GM12878 (cell line): Measurements from ENCODE around the gene MDM1. TPM values are rescaled to one million over a fixed set of nuclear protein-coding genes. Genes with fewer than 3 reads are reported as not detected.

ENCODE experiments used
- ATAC-seq: fragments of 200-7000 bp; cut with Tn5 transposase; 3 replicates; pipeline ENCODE4 v1.9.1; 2020; ENCODE audit warnings: mild to moderate bottlenecking, moderate library complexity
- BruUV-seq: library from RNA; stranded (reverse); fragments of 400-500 nt; replicated peaks from 2 replicates; lab custom pipeline; 2021; lab: Mats Ljungman, UMichigan
- CTCF ChIA-PET: fragments of 300-600 bp; sonication (Branson Sonifier 250); formaldehyde crosslinking; extraction: SDS; loops from one replicate; lab custom pipeline; 2021; ENCODE audit warnings: inconsistent platforms; lab: Yijun Ruan, JAX
- POLR2A ChIA-PET: fragments of 350-600 bp; formaldehyde crosslinking; extraction: SDS; loops from one replicate; lab custom pipeline; 2021; ENCODE audit warnings: inconsistent platforms; lab: Charles Lee
- RAD21 ChIA-PET: fragments of 300-600 bp; sonication (Branson Sonifier 250); formaldehyde crosslinking; loops from one replicate; lab custom pipeline; 2023; ENCODE audit warnings: antibody characterized with exemption; ENCODE audit not compliant: unreplicated experiment; lab: Charles Lee
- SMC1A ChIA-PET: fragments of 300-600 bp; sonication (Branson Sonifier 250); formaldehyde crosslinking; loops from one replicate; lab custom pipeline; 2023; ENCODE audit not compliant: unreplicated experiment, uncharacterized antibody; lab: Charles Lee
- DNase-seq: peaks from one replicate; pipeline ENCODE4 v3.0.0-alpha.2; 2011; ENCODE audit warnings: low read depth, low spot score
- FAIRE-seq: peaks from 3 replicates; lab custom pipeline; 2011; peaks lifted over from hg19 to GRCh38; lab: Jason Lieb, UNC
- H2AFZ ChIP-seq: 2 replicates; pipeline ENCODE4 v1.6.0; 2011; ENCODE audit warnings: low read depth, low read length, control low read depth; ENCODE audit not compliant: control insufficient read depth
- H3K27ac ChIP-seq: 2 replicates; pipeline ENCODE4 v1.5.1; 2011; ENCODE audit warnings: control low read depth; ENCODE audit not compliant: control insufficient read depth, insufficient read depth
- H3K27me3 ChIP-seq, 2 experiments: replicated peaks in 1 of 2; 2 replicates each; pipeline versions ENCODE4 v1.6.0 to v1.6.1; 2011; ENCODE audit warnings: low read length in 1 of 2; ENCODE audit not compliant: control insufficient read depth in 2 of 2, insufficient read depth in 2 of 2
- H3K36me3 ChIP-seq, 2 experiments: 2 replicates each; pipeline ENCODE4 v1.5.1; 2011; ENCODE audit warnings: low read length in 1 of 2; ENCODE audit not compliant: control insufficient read depth in 2 of 2, insufficient read depth in 2 of 2
- H3K4me1 ChIP-seq: 2 replicates; pipeline ENCODE4 v1.6.1; 2011; ENCODE audit warnings: mild to moderate bottlenecking, low read length, moderate library complexity, mixed read lengths; ENCODE audit not compliant: control insufficient read depth, insufficient read depth
- H3K4me2 ChIP-seq: 2 replicates; pipeline ENCODE4 v1.6.0; 2011; ENCODE audit warnings: control low read depth; ENCODE audit not compliant: control insufficient read depth, insufficient read depth
- H3K4me3 ChIP-seq: fragments of 200-600 bp; sonication (generic); 2 replicates; pipeline ENCODE4 v1.5.1; 2016
- H3K79me2 ChIP-seq: 2 replicates; pipeline ENCODE4 v1.6.0; 2011; ENCODE audit warnings: low read length; ENCODE audit not compliant: control insufficient read depth, insufficient read depth
- H3K9ac ChIP-seq: 2 replicates; pipeline ENCODE4 v1.8.0; 2011; ENCODE audit warnings: low read length, control low read depth, mixed read lengths; ENCODE audit not compliant: control insufficient read depth, insufficient read depth
- H3K9me3 ChIP-seq: replicated peaks from 3 replicates; pipeline ENCODE4 v1.5.1; 2011; ENCODE audit warnings: mild to moderate bottlenecking, low read length; ENCODE audit not compliant: control insufficient read depth, insufficient read depth
- H4K20me1 ChIP-seq: 2 replicates; pipeline ENCODE4 v1.6.0; 2011; ENCODE audit not compliant: control insufficient read depth, insufficient read depth
- BCLAF1 ChIP-seq: fragments of 450-650 bp; IDR thresholded peaks from 2 replicates; pipeline ENCODE4 v1.6.1; 2017; ENCODE audit warnings: antibody characterized with exemption, mild to moderate bottlenecking, moderate library complexity
- CBFB ChIP-seq: IDR thresholded peaks from 2 replicates; pipeline ENCODE4 v1.6.1; 2016; ENCODE audit warnings: antibody characterized with exemption, low read depth
- EGR1 ChIP-seq, 2 experiments: IDR thresholded peaks; 1 replicate in 1 of 2; 2 replicates in 1 of 2; pipeline ENCODE4 v1.6.1; 2011 to 2012; ENCODE audit warnings: low read depth in 2 of 2, low read length in 2 of 2, borderline replicate concordance in 1 of 2, mild to moderate bottlenecking in 1 of 2, moderate library complexity in 1 of 2
- ETV6 ChIP-seq, 2 experiments: fragments of 450-650 bp in 1 of 2; IDR thresholded peaks in 1 of 2; conservative IDR thresholded peaks in 1 of 2; 2 replicates each; pipeline ENCODE4 v1.6.1; 2014; ENCODE audit warnings: antibody characterized with exemption in 1 of 2, borderline replicate concordance in 1 of 2, low read depth in 1 of 2, mild to moderate bottlenecking in 1 of 2, moderate library complexity in 1 of 2
- HDAC2 ChIP-seq: fragments of 200-600 bp; sonication (generic); IDR thresholded peaks from 2 replicates; pipeline ENCODE4 v1.6.1; 2017
- KAT2A ChIP-seq: conservative IDR thresholded peaks from 2 replicates; pipeline ENCODE4 v1.6.1; 2011; ENCODE audit warnings: low read depth, low read length; ENCODE audit not compliant: control insufficient read depth
- NR2F1 ChIP-seq: fragments of 450-650 bp; conservative IDR thresholded peaks from 2 replicates; pipeline ENCODE4 v1.6.1; 2017; ENCODE audit warnings: mild to moderate bottlenecking
- PAX8 ChIP-seq: fragments of 450-650 bp; IDR thresholded peaks from 2 replicates; pipeline ENCODE4 v1.6.1; 2017; ENCODE audit warnings: mild to moderate bottlenecking, moderate library complexity
- POU2F2 ChIP-seq: IDR thresholded peaks from 3 replicates; pipeline ENCODE4 v1.6.1; 2011; ENCODE audit warnings: low read depth, mild to moderate bottlenecking, low read length, borderline replicate concordance
- RCOR1 ChIP-seq: conservative IDR thresholded peaks from 2 replicates; pipeline ENCODE4 v1.6.1; 2012; ENCODE audit warnings: low read depth, low read length, improper control_type of control experiment
- SIX5 ChIP-seq: IDR thresholded peaks from 2 replicates; pipeline ENCODE4 v1.6.1; 2011; ENCODE audit warnings: mild to moderate bottlenecking, low read depth, low read length, moderate library complexity; ENCODE audit not compliant: severe bottlenecking
- TCF3 ChIP-seq: IDR thresholded peaks from 2 replicates; pipeline ENCODE4 v1.6.1; 2012; ENCODE audit warnings: low read depth, mild to moderate bottlenecking, low read length, borderline replicate concordance; ENCODE audit not compliant: insufficient read depth
- TCF7 ChIP-seq: IDR thresholded peaks from 2 replicates; pipeline ENCODE4 v1.6.1; 2014; ENCODE audit warnings: antibody characterized with exemption, borderline replicate concordance
- YBX1 ChIP-seq: fragments of 450-650 bp; IDR thresholded peaks from 2 replicates; pipeline ENCODE4 v1.6.1; 2016; ENCODE audit warnings: antibody characterized with exemption
- ZNF274 ChIP-seq: IDR thresholded peaks from one replicate; pipeline ENCODE4 v1.8.0; 2011; ENCODE audit not compliant: insufficient read length, insufficient read depth
- ZNF384 ChIP-seq: IDR thresholded peaks from 2 replicates; pipeline ENCODE4 v1.6.1; 2012; ENCODE audit warnings: low read depth, mild to moderate bottlenecking, low read length, improper control_type of control experiment, borderline replicate concordance
- WGBS: methylation state at CpG from one replicate; pipeline ENCODE4 v1.1.6; 2016; ENCODE audit warnings: low lambda C conversion rate; ENCODE audit not compliant: insufficient replicate concordance, insufficient coverage; ENCODE audit errors: missing lambda C conversion rate; 5-methylcytosine and 5-hydroxymethylcytosine counted together
- in situ Hi-C: fragments of 300-500 bp; cut with MboI; formaldehyde crosslinking; loops from 9 replicates; pipeline ENCODE4 v1.14.3; 2018; ENCODE audit warnings: mixed read lengths
- intact Hi-C: fragments of 100-400 bp; cut with micrococcal nuclease; formaldehyde crosslinking; loops from one replicate; pipeline ENCODE4 v1.14.2; 2022; ENCODE audit not compliant: unreplicated experiment
- polyA plus RNA-seq, 11 experiments: library from polyadenylated mRNA; depleted of rRNA in 4 of 11; unstranded in 6 of 11; stranded (reverse) in 5 of 11; fragments of >200 nt; fragmentation: Nextera tagmentation in 4 of 11; fragmentation: Illumina TruSeq in 1 of 11; extraction: Ambion mirVana in 4 of 11; extraction: Trizol in 1 of 11; gene quantifications; 1 replicate in 1 of 11; 2 replicates in 10 of 11; pipeline versions ENCODE4 v1.2.1 to v1.2.3, GENCODE V29; 2011 to 2016; ENCODE audit warnings: inconsistent platforms in 2 of 11, missing spikeins in 2 of 11, low read depth in 1 of 11
- total RNA-seq, 4 experiments: library from RNA; depleted of rRNA in 3 of 4; stranded (reverse); fragments of >200 nt in 3 of 4; fragmentation: Illumina TruSeq in 1 of 4; extraction: Trizol in 1 of 4; gene quantifications; 2 replicates each; pipeline versions ENCODE4 v1.2.1 to v1.2.3, GENCODE V29; 2013 to 2021
- TF ChIP-seq, protein P1 (sequence below): fragments of 450-650 bp; IDR thresholded peaks from 2 replicates; pipeline ENCODE4 v1.6.1; 2016; ENCODE audit warnings: mild to moderate bottlenecking, moderate library complexity, borderline replicate concordance

Gene MDM1
- total and polyA plus RNA-seq, 10 of the 15 experiments (the other 5 are each of a cell fraction or from before 2014, with no cell fraction given) = 10.1 to 25.3 (median 16.5) TPM

GRCh38 chr12:68267892-68268396, 64.2 kb downstream of the MDM1 start (continued):
- TF ChIP-seq, protein P1, sequence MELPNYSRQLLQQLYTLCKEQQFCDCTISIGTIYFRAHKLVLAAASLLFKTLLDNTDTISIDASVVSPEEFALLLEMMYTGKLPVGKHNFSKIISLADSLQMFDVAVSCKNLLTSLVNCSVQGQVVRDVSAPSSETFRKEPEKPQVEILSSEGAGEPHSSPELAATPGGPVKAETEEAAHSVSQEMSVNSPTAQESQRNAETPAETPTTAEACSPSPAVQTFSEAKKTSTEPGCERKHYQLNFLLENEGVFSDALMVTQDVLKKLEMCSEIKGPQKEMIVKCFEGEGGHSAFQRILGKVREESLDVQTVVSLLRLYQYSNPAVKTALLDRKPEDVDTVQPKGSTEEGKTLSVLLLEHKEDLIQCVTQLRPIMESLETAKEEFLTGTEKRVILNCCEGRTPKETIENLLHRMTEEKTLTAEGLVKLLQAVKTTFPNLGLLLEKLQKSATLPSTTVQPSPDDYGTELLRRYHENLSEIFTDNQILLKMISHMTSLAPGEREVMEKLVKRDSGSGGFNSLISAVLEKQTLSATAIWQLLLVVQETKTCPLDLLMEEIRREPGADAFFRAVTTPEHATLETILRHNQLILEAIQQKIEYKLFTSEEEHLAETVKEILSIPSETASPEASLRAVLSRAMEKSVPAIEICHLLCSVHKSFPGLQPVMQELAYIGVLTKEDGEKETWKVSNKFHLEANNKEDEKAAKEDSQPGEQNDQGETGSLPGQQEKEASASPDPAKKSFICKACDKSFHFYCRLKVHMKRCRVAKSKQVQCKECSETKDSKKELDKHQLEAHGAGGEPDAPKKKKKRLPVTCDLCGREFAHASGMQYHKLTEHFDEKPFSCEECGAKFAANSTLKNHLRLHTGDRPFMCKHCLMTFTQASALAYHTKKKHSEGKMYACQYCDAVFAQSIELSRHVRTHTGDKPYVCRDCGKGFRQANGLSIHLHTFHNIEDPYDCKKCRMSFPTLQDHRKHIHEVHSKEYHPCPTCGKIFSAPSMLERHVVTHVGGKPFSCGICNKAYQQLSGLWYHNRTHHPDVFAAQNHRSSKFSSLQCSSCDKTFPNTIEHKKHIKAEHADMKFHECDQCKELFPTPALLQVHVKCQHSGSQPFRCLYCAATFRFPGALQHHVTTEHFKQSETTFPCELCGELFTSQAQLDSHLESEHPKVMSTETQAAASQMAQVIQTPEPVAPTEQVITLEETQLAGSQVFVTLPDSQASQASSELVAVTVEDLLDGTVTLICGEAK = no peak
- no peak for TF ChIP-seq BCLAF1

GRCh38 chr12:68264857-68265256, 67.3 kb downstream of the MDM1 start:
- intact Hi-C loops = no loop called here
- Histone ChIP-seq H3K9ac (no peak overlapping the region), H3K79me2 (no peaks in the 10 kb centered on the region), H4K20me1 (no peaks in the 10 kb centered on the region), H3K9me3 (no peaks in the 10 kb centered on the region), H3K27me3 (no peaks in the 10 kb centered on the region), H3K36me3 (no peaks in the 10 kb centered on the region), H3K27ac (no peak overlapping the region), H2AFZ (no peak overlapping the region), H3K4me1 (peaks cover 4% of the 10 kb centered on the region; the same call in 1 of the 2 replicates), H3K4me3 (no peak overlapping the region), H3K4me2 (no peak overlapping the region)
- no peak for FAIRE-seq
- CTCF ChIA-PET = interaction anchor here (1.1 kb wide), 1 partner anchor 52 kb away, joined by 4 read pairs; no protein-coding TSS in a partner anchor
- WGBS = 91% methylated on average over 1 of the region's 2 CpGs
- POLR2A ChIA-PET = interaction anchor here (1.2 kb wide), 1 partner anchor 19 kb away, joined by 3 read pairs; no protein-coding TSS in a partner anchor
- RAD21 ChIA-PET = interaction anchor here (1.0 kb wide), 1 partner anchor 13 kb away, joined by 3 read pairs; no protein-coding TSS in a partner anchor
- no peak for DNase-seq
- in situ Hi-C loops = no loop called here
- no TSS peak for BruUV-seq
- ATAC-seq = no peak
- SMC1A ChIA-PET = interaction anchor here (0.8 to 1.4 kb wide), 2 partner anchors 9 to 52 kb away, joined by 3 read pairs; no protein-coding TSS in a partner anchor
- TF ChIP-seq TCF7 (no peak), PAX8 (no peak), RCOR1 (no peak), ETV6 (conservative IDR thresholded peaks at IDR 0.05 in 1 of 2, IDR thresholded peaks at IDR 0.05 in 1 of 2; ENCODE audit: borderline replicate concordance in 1 of 2, low read depth in 1 of 2) (no peak), POU2F2 (no peak), KAT2A (no peak), TCF3 (no peak), EGR1 (IDR thresholded peaks at IDR 0.05; ENCODE audit: borderline replicate concordance in 1 of 2, low read depth in 2 of 2, low read length in 2 of 2) (no peak), NR2F1 (no peak), ZNF274 (no peak), CBFB (no peak), SIX5 (no peak), ZNF384 (no peak), YBX1 (no peak), HDAC2 (no peak)
